ENCODE results near the gene HAUS5.

DNA sequence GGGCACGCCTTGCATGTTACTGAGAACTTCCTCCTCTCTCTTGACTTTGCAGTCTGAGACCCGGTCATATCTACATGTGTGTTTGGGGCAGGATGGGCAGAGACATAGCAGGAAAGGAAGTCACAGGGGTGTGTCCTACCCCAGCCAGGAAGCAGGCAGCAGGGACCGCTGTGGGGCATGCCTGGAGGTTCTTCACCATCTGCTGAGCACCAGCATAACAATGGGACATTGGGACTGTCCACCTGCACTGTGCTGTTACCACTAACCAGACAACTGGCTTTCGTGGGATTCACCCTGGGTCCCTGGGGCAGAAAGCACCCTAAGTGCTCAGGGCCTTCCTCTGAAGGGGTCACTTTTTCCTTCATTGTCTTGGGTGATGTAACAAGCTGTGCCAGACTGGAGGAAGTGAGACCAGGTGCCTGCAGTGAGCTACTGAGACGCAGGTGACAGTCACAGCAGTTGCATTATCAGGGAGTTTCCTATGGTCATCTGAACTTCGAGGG lies 2.6 kb upstream of the HAUS5 start:
- TF ChIP-seq POLR2A (IDR thresholded peaks at IDR 0.05) (no peak), CTCF (IDR thresholded peaks at IDR 0.05) (no peak)
